Body of pancreas (tissue), 4 donors: ENCODE measurements around the gene CCDC182. TPM values are rescaled to one million over a fixed set of nuclear protein-coding genes. Genes with fewer than 3 reads are reported as not detected.

Experiments
- ATAC-seq: fragments of 150-250 bp; one replicate; pipeline ENCODE4 v1.9.1; 2016
- DNase-seq, 4 donors: peaks; one replicate each; pipeline ENCODE4 v3.0.0-alpha.2; 2019
- H3K27ac ChIP-seq, 4 donors: fragments of 200-600 bp; sonication (generic); 1 replicate in 3 of 4; 2 replicates in 1 of 4; pipeline versions ENCODE4 v1.5.1 to v1.6.1; 2016 to 2019; ENCODE audit warnings: mild to moderate bottlenecking in 1 of 4, mixed read lengths in 1 of 4, moderate library complexity in 1 of 4
- H3K27me3 ChIP-seq, 2 donors: fragments of 200-600 bp; sonication (generic); one replicate each; pipeline ENCODE4 v1.6.0; 2016; ENCODE audit warnings: mild to moderate bottlenecking in 1 of 2
- H3K36me3 ChIP-seq, 2 donors: fragments of 200-600 bp; sonication (generic); replicated peaks in 1 of 2; 2 replicates each; pipeline ENCODE4 v1.5.1; 2016; ENCODE audit warnings: low read depth in 2 of 2; ENCODE audit not compliant: insufficient read depth in 1 of 2
- H3K4me1 ChIP-seq: fragments of 200-600 bp; sonication (generic); one replicate; pipeline ENCODE4 v1.6.0; 2016
- H3K4me3 ChIP-seq, 2 donors: fragments of 200-600 bp; sonication (generic); 1 replicate in 1 of 2; 2 replicates in 1 of 2; pipeline ENCODE4 v1.5.1; 2016 to 2019
- H3K9me3 ChIP-seq, 3 donors: fragments of 200-600 bp; sonication (generic); 1 replicate in 2 of 3; 2 replicates in 1 of 3; pipeline ENCODE4 v1.5.1; 2016
- POLR2A ChIP-seq, 3 donors: fragments of 450-650 bp; IDR thresholded peaks; one replicate each; pipeline ENCODE4 v1.6.1; 2016; ENCODE audit warnings: antibody characterized with exemption in 3 of 3, mild to moderate bottlenecking in 2 of 3
- WGBS, 2 donors: methylation state at CpG; one replicate each; pipeline ENCODE4 v1.1.5; 2017; 5-methylcytosine and 5-hydroxymethylcytosine counted together
- intact Hi-C: fragments of 100-400 bp; cut with DNase I; formaldehyde crosslinking; loops from one replicate; pipeline ENCODE4 v1.15.1; 2023
- total RNA-seq, 2 donors: library from RNA; depleted of rRNA; stranded (reverse); fragments of >200 nt; gene quantifications; one replicate each; pipeline ENCODE4 v1.1.0, GENCODE V29; 2016
- TF ChIP-seq, protein P1 (sequence below), 7 experiments: fragments of 450-650 bp in 4 of 7; fragments of 200-600 bp in 3 of 7; sonication (generic) in 3 of 7; IDR thresholded peaks; one replicate each; pipeline ENCODE4 v1.5.1; 2016 to 2019; ENCODE audit warnings: antibody characterized with exemption in 7 of 7

The CCDC182 gene
- total RNA-seq, 2 donors from 2014 or later, result not detected

DNA sequence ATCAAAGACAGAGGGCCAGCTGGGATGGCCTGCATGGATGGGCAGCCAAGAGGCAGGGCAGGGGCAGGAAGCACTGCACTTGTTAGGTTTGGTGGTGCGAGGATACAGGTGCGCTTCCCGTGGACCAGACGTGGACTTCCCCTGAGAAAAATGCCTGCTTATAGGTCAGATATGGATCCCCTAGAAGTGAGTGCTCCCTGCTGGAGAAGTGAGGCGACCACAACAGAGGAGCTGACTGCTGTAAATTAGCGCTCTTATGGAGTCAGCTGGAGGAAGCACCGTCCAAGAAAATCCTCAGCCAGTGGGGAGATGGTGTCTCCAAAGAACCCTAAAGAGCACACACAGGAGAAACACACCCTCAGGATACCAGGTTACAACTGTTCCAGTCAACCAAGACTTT, 27.7 kb upstream of the CCDC182 start:
- no peak for DNase-seq

DNA sequence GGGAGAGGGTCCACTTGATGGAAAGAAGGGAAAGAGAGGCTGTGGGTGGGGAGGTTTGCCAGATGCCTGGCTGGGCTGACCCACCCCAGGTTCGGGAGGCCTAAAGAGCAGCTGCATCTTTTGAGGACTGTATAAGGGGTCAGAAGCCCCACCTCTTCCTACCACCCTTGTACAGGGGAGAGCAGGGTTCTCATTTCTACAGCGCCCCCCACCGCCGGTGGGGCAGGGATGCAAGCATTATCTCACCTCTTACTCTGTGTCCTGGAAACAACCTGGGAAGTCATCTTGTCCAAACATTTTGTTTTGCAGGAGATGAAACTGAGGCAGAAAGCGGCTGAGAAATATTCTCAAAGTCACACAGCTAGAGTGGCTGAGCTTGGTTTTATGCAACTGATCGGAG, 22.5 kb upstream of the CCDC182 start:
- intact Hi-C loops, result no loop called here
- no peaks in the 10 kb centered on the region for H3K27me3 ChIP-seq
- ATAC-seq, result no peak
- no peak overlapping the region for H3K27ac ChIP-seq
- no peaks in the 10 kb centered on the region for H3K4me1 ChIP-seq
- H3K36me3 ChIP-seq, result no peaks in the 10 kb centered on the region
- DNase-seq, result no peak
- WGBS, 2 donors, result 49 to 56% methylated on average over 6 of the region's 6 CpGs
- TF ChIP-seq POLR2A (IDR thresholded peaks at IDR 0.05), result no peak
- TF ChIP-seq, protein P1, sequence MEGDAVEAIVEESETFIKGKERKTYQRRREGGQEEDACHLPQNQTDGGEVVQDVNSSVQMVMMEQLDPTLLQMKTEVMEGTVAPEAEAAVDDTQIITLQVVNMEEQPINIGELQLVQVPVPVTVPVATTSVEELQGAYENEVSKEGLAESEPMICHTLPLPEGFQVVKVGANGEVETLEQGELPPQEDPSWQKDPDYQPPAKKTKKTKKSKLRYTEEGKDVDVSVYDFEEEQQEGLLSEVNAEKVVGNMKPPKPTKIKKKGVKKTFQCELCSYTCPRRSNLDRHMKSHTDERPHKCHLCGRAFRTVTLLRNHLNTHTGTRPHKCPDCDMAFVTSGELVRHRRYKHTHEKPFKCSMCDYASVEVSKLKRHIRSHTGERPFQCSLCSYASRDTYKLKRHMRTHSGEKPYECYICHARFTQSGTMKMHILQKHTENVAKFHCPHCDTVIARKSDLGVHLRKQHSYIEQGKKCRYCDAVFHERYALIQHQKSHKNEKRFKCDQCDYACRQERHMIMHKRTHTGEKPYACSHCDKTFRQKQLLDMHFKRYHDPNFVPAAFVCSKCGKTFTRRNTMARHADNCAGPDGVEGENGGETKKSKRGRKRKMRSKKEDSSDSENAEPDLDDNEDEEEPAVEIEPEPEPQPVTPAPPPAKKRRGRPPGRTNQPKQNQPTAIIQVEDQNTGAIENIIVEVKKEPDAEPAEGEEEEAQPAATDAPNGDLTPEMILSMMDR (IDR thresholded peaks at IDR 0.05), result no peak
- H3K9me3 ChIP-seq, result no peaks in the 10 kb centered on the region
- no peak overlapping the region for H3K4me3 ChIP-seq

More for the DNA sequence above, 27.7 kb upstream of the CCDC182 start:
- H3K9me3 ChIP-seq, result no peaks in the 10 kb centered on the region
- TF ChIP-seq, protein P1 (IDR thresholded peaks at IDR 0.05), result no peak
- TF ChIP-seq POLR2A (IDR thresholded peaks at IDR 0.05), result no peak
- no peak overlapping the region for H3K4me3 ChIP-seq
- H3K27me3 ChIP-seq, result no peaks in the 10 kb centered on the region
- H3K4me1 ChIP-seq, result no peaks in the 10 kb centered on the region
- ATAC-seq, result no peak
- no peak overlapping the region for H3K27ac ChIP-seq
- 52 to 61% methylated on average over 7 of the region's 7 CpGs for WGBS, 2 donors
- H3K36me3 ChIP-seq, result no peaks in the 10 kb centered on the region
- intact Hi-C loops, result no loop called here

DNA sequence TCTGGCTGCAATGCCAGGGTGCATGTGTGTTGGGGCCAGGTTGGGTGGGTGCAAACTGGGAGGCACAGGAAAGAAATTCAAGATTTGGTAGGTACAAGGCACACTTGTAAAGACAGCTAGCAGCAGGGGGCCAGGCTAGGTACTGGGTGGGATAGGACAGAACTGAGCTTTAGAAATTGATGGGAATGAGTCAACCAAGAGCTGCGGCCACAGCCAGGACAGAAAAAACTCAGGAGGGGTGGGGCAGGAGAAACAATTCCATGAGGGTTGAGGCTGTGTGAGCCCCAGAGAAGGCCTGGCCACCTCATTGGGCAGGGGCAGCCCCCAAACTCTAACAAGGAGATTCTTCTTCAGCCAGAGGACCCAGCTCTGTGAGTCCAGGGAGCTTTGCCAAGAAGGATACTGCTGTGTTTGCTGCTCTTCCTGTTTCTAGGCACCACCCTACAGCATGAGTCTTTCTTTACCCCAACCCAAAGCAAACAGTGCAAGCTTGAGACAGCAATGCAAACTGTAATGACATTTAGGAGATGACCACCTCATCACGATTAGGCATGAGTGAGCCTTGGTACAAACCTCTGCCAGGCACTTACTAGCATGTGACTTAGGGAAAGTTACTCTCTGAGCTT, 21.3 kb upstream of the CCDC182 start:
- Histone ChIP-seq H3K27ac (no peak overlapping the region), H3K4me1 (no peaks in the 10 kb centered on the region), H3K4me3 (no peak overlapping the region), H3K9me3 (no peaks in the 10 kb centered on the region), H3K36me3 (no peaks in the 10 kb centered on the region), H3K27me3 (no peaks in the 10 kb centered on the region)
- intact Hi-C loops, result no loop called here
- WGBS, 2 donors, result 67 to 68% methylated on average over 2 of the region's 2 CpGs
- no peak for TF ChIP-seq POLR2A (IDR thresholded peaks at IDR 0.05)
- TF ChIP-seq, protein P1 (IDR thresholded peaks at IDR 0.05), result no peak
- ATAC-seq, result no peak
- DNase-seq, result no peak

DNA sequence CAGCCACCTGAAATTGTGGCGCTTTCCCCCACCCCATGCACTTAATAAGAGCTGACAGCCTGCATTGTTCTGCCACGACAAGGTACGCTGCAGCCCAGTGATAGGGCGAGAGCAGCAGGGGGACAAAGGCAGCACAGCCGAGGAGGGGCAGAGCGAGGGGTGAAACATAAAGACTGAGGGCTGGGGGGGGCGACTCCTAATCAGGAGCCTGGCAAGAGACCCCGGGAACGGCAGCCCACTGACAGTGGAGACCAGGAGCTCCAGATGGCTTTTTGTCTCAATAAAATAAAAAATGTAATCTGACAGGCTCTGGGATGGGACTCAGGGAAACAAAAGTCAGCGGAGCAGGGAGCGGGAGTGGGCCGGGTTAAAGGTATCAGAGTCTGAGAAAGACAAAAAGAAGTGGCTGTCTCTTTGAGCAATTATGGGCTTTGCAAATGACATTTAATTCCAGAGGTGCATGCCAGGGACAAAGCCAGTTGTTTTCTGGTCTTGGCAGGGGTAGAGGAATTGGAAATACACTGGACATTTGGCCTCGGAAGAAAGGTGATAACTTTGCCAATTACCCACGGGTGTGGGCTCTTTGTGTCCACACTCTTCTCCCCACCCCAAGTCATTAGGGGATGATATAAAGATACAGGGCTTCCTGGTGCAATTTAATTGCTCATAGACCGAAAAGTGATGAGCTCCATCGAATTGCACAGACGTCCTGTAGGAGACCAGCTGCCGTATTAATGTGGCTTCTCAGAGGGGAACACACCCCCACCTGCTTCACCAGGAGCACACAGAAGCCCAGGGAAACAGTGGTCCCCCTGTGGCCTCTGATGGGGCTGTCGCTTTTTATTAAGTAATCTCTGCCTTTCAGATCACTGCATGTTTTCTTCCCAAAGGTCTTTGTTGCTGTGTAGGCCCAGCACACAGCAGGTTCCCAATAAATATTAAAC, 17.6 kb upstream of the CCDC182 start:
- DNase-seq, result no peak
- no peak for TF ChIP-seq POLR2A (IDR thresholded peaks at IDR 0.05)
- TF ChIP-seq, protein P1 (IDR thresholded peaks at IDR 0.05), result no peak
- Histone ChIP-seq H3K9me3 (no peaks in the 10 kb centered on the region), H3K27ac (no peak overlapping the region), H3K4me3 (no peak overlapping the region), H3K27me3 (no peaks in the 10 kb centered on the region), H3K4me1 (no peaks in the 10 kb centered on the region), H3K36me3 (no peaks in the 10 kb centered on the region)
- no peak for ATAC-seq
- intact Hi-C loops, result no loop called here
- WGBS, 2 donors, result 53 to 58% methylated on average over 19 of the region's 19 CpGs
